HepG2 (cell line): ENCODE data around the gene PRKCZ. TPM values are rescaled to one million over a fixed set of nuclear protein-coding genes. Genes with fewer than 3 reads are reported as not detected.
A peak's percentile ranks its signal among the peaks of the same experiment; 100 is the strongest.

ENCODE experiments used
- ARNT2 ChIP-seq: sonication (generic); formaldehyde crosslinking; IDR thresholded peaks from 2 replicates; pipeline ENCODE4 v1.8.0; 2022; ENCODE audit warnings: mild to moderate bottlenecking, low read depth, missing genetic modification reagents, moderate library complexity
- ASH2L ChIP-seq: fragments of 300-600, 200-600 bp; sonication (generic); IDR thresholded peaks from 2 replicates; pipeline ENCODE4 v1.7.0; 2017; ENCODE audit warnings: low read depth, mild to moderate bottlenecking, moderate library complexity, mixed read lengths, low read length; ENCODE audit not compliant: insufficient read length
- CENPT ChIP-seq: sonication (generic); formaldehyde crosslinking; IDR thresholded peaks from 2 replicates; pipeline ENCODE4 v1.8.0; 2022; ENCODE audit warnings: low read depth, mild to moderate bottlenecking, moderate library complexity, missing genetic modification reagents
- CENPX ChIP-seq: sonication (generic); formaldehyde crosslinking; IDR thresholded peaks from 2 replicates; pipeline ENCODE4 v1.9.0; 2021; ENCODE audit warnings: mild to moderate bottlenecking, missing genetic modification reagents, moderate library complexity
- EED ChIP-seq: sonication (generic); formaldehyde crosslinking; IDR thresholded peaks from 2 replicates; pipeline ENCODE4 v1.5.0; 2020; ENCODE audit warnings: mild to moderate bottlenecking, missing genetic modification reagents
- FOSL2 ChIP-seq: sonication (generic); formaldehyde crosslinking; IDR thresholded peaks from 2 replicates; pipeline ENCODE4 v1.4.0; 2020; ENCODE audit warnings: missing genetic modification reagents
- HDAC2 ChIP-seq: sonication (generic); formaldehyde crosslinking; IDR thresholded peaks from 2 replicates; pipeline ENCODE4 v1.4.0; 2020; ENCODE audit warnings: missing genetic modification reagents
- IKZF5 ChIP-seq: IDR thresholded peaks from 2 replicates; pipeline ENCODE4 v1.6.1; 2018; ENCODE audit warnings: missing genetic modification reagents, mild to moderate bottlenecking, missing compliant biosample characterization
- PHF21A ChIP-seq: sonication (generic); formaldehyde crosslinking; IDR thresholded peaks from 2 replicates; pipeline ENCODE4 v1.5.0; 2020; ENCODE audit warnings: mild to moderate bottlenecking, missing genetic modification reagents
- SAFB2 ChIP-seq: sonication (generic); formaldehyde crosslinking; IDR thresholded peaks from 2 replicates; pipeline ENCODE4 v1.5.1; 2020; ENCODE audit warnings: missing genetic modification reagents, low read depth, mild to moderate bottlenecking, borderline replicate concordance
- SOX6 ChIP-seq, 2 experiments: fragments of 450-650 bp in 1 of 2; sonication (generic) in 1 of 2; formaldehyde crosslinking in 1 of 2; IDR thresholded peaks; 2 replicates each; pipeline versions ENCODE4 v1.4.0 to v1.6.1; 2017 to 2020; ENCODE audit warnings: antibody characterized with exemption in 1 of 2, mild to moderate bottlenecking in 1 of 2, missing genetic modification reagents in 1 of 2
- UBTF ChIP-seq: sonication (generic); formaldehyde crosslinking; IDR thresholded peaks from 2 replicates; pipeline ENCODE4 v1.4.0; 2020; ENCODE audit warnings: mild to moderate bottlenecking, missing genetic modification reagents
- ZBTB10 ChIP-seq: sonication (generic); formaldehyde crosslinking; IDR thresholded peaks from 2 replicates; pipeline ENCODE4 v1.4.0; 2020; ENCODE audit warnings: missing genetic modification reagents, borderline replicate concordance
- ZMYM2 ChIP-seq: sonication (generic); formaldehyde crosslinking; IDR thresholded peaks from 2 replicates; pipeline ENCODE4 v1.8.0; 2022; ENCODE audit warnings: mild to moderate bottlenecking, missing genetic modification reagents
- ZNF160 ChIP-seq: sonication (generic); formaldehyde crosslinking; IDR thresholded peaks from 2 replicates; pipeline ENCODE4 v1.8.0; 2022; ENCODE audit warnings: mild to moderate bottlenecking, inconsistent platforms, missing genetic modification reagents
- ZNF350 ChIP-seq: sonication (generic); formaldehyde crosslinking; IDR thresholded peaks from 2 replicates; pipeline ENCODE4 v1.4.0; 2020; ENCODE audit warnings: mild to moderate bottlenecking, low read depth, missing genetic modification reagents, borderline replicate concordance
- ZNF513 ChIP-seq: sonication (generic); formaldehyde crosslinking; conservative IDR thresholded peaks from 2 replicates; pipeline ENCODE4 v1.5.0; 2020; ENCODE audit warnings: missing genetic modification reagents
- ZNF891 ChIP-seq: sonication (generic); formaldehyde crosslinking; IDR thresholded peaks from 2 replicates; pipeline ENCODE4 v1.5.0; 2020; ENCODE audit warnings: mild to moderate bottlenecking, missing genetic modification reagents
- ZSCAN12 ChIP-seq: sonication (generic); formaldehyde crosslinking; IDR thresholded peaks from 2 replicates; pipeline ENCODE4 v1.9.0; 2021; ENCODE audit warnings: mild to moderate bottlenecking, missing genetic modification reagents
- ZZZ3 ChIP-seq: sonication (generic); formaldehyde crosslinking; IDR thresholded peaks from 2 replicates; pipeline ENCODE4 v1.4.0; 2020; ENCODE audit warnings: missing genetic modification reagents, mild to moderate bottlenecking, borderline replicate concordance
- polyA plus RNA-seq, 8 experiments: library from polyadenylated mRNA; depleted of rRNA in 3 of 8; stranded (reverse) in 7 of 8; unstranded in 1 of 8; fragments of >200 nt; fragmentation: Illumina TruSeq in 4 of 8; extraction: Trizol in 4 of 8; gene quantifications; 2 replicates each; pipeline versions ENCODE4 v1.2.1 to v1.2.3, GENCODE V29; 2011 to 2016; ENCODE audit warnings: low read depth in 4 of 8, missing spikeins in 1 of 8, mixed read lengths in 1 of 8; ENCODE audit not compliant: insufficient read depth in 1 of 8
- total RNA-seq, 5 experiments: library from RNA; depleted of rRNA; stranded (reverse); fragments of >200 nt; fragmentation: Illumina TruSeq; extraction: Trizol; gene quantifications; 2 replicates each; pipeline ENCODE4 v1.2.3, GENCODE V29; 2016; ENCODE audit warnings: low read depth in 1 of 5

The PRKCZ gene
- total and polyA plus RNA-seq, 2 of the 13 experiments (the other 11 are each of a cell fraction or from before 2014, with no cell fraction given), result 34.7 to 85.2 TPM

GRCh38 chr1:2189459-2190425, 139.5 kb downstream of the PRKCZ start (continued):
- peak; percentile 61 for TF ChIP-seq ZNF891 (CRISPR knock-in tag)
- peak; percentile 54 for TF ChIP-seq IKZF5
- peak; percentile 54 for TF ChIP-seq ASH2L
- TF ChIP-seq SOX6 (IDR thresholded peaks at IDR 0.05), result no peak
- peak; percentile 66 for TF ChIP-seq SOX6 (CRISPR knock-in tag; IDR thresholded peaks at IDR 0.05)
- peak; percentile 64; the same call in 1 of the 2 replicates for TF ChIP-seq ARNT2 (CRISPR knock-in tag)
- TF ChIP-seq ZNF350, result peak; percentile 67
- TF ChIP-seq SAFB2 (CRISPR knock-in tag), result peak; percentile 75; the same call in 1 of the 2 replicates
- TF ChIP-seq ZMYM2 (CRISPR knock-in tag), result 0 out of 2 replicates have a peak, but pooled peaks have one; percentile 26
- TF ChIP-seq UBTF, result peak; percentile 87
- 0 out of 2 replicates have a peak, but pooled peaks have one; percentile 45 for TF ChIP-seq CENPT (CRISPR knock-in tag)
- TF ChIP-seq ZNF513 (CRISPR knock-in tag), result 0 out of 2 replicates have a peak, but pooled peaks have one; percentile 35
- 0 out of 2 replicates have a peak, but pooled peaks have one; percentile 23 for TF ChIP-seq ZSCAN12 (CRISPR knock-in tag)
- TF ChIP-seq FOSL2 (CRISPR knock-in tag), result no peak
- no peak for TF ChIP-seq ZBTB10
- TF ChIP-seq CENPX (CRISPR knock-in tag), result no peak
- peak; percentile 49; the same call in 1 of the 2 replicates for TF ChIP-seq ZZZ3
- no peak for TF ChIP-seq PHF21A
- peak; percentile 47 for TF ChIP-seq HDAC2 (CRISPR knock-in tag)
- TF ChIP-seq EED (CRISPR knock-in tag), result 0 out of 2 replicates have a peak, but pooled peaks have one; percentile 65
- TF ChIP-seq ZNF160 (CRISPR knock-in tag), result peak; percentile 20; the same call in 1 of the 2 replicates
